OCI-LY7 (cell line): ENCODE data around the gene PKN1.

Experiments
- CTCF ChIP-seq: fragments of 200-600 bp; sonication (generic); conservative IDR thresholded peaks from 2 replicates; pipeline ENCODE4 v1.5.1; 2014; ENCODE audit warnings: mild to moderate bottlenecking, antibody characterized with exemption, low read length, moderate library complexity, mixed read lengths
- EZH2phosphoT487 ChIP-seq: fragments of 200-600 bp; sonication (generic); IDR thresholded peaks from 2 replicates; pipeline ENCODE4 v1.6.1; 2018; ENCODE audit warnings: low read depth, borderline replicate concordance, mild to moderate bottlenecking, mixed run types, antibody characterized with exemption, low read length, moderate library complexity, mixed read lengths

DNA sequence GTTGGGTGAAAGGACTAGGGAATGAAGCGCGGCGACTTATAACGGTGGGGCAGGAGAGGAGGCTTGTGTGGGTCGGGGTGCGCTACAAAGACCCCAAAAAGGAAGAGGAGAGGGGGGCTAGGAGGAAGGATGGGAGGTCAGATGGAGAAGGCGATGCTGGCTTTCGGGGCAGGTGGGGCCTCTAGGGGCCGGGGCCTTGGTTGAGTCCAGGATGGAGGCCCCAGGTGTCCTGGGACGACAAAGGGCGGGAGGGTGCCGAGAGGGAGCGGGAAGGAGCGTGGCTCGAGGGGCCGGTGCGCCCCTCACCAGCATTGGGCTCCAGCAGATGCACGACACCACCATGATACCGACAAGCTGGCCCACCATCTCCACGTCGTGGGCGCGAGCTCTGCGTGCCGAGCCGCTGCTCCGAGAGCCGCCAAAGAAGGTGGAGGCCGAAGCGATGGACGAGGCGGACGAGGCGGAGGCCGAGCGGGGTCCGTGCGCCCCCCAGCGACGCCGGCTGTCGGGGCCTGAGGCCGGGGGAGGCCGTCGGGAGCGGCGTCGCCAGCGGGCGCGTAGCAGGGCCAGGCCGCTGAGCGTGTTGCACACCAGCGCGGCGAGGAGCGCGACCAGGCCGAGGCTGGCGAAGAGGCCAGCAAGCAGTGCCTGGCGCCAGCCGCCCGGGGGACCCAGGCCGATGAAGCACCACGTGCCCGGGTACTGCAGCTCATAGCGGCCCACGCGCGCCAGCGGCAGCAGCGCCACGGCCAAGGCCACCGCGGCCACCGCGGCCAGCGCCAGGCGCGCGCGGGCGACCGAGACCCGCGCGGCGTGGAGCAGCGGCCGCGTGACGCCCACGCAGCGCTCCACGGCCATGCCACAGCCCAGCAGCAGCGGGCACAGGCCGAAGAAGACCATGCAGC, 40.2 kb downstream of the PKN1 start:
- TF ChIP-seq CTCF (no peak), EZH2phosphoT487 (no peak)
